Testis (tissue), 3 donors: ENCODE data around the gene YIPF7. TPM values are rescaled to one million over a fixed set of nuclear protein-coding genes. Genes with fewer than 3 reads are reported as not detected.

Source experiments
- DNase-seq: peaks from one replicate; pipeline ENCODE4 v3.0.0-alpha.2; 2019
- H3K27ac ChIP-seq, 2 donors: fragments of 200-600 bp; sonication (generic); one replicate each; pipeline ENCODE4 v1.5.1; 2019
- H3K27me3 ChIP-seq: fragments of 200-600 bp; sonication (generic); one replicate; pipeline ENCODE4 v1.5.1; 2019
- H3K36me3 ChIP-seq: fragments of 200-600 bp; sonication (generic); one replicate; pipeline ENCODE4 v1.5.1; 2017; ENCODE audit warnings: low read depth; ENCODE audit errors: missing control alignments
- H3K4me1 ChIP-seq: fragments of 200-600 bp; sonication (generic); one replicate; pipeline ENCODE4 v1.5.1; 2019
- H3K4me3 ChIP-seq, 2 donors: fragments of 200-600 bp; sonication (generic); one replicate each; pipeline ENCODE4 v1.5.1; 2017 to 2019
- H3K9me3 ChIP-seq: fragments of 200-600 bp; sonication (generic); one replicate; pipeline ENCODE4 v1.5.1; 2017
- CTCF ChIP-seq, 3 experiments: fragments of 450-650 bp in 2 of 3; fragments of 200-600 bp in 1 of 3; sonication (generic) in 1 of 3; IDR thresholded peaks; one replicate each; pipeline ENCODE4 v1.5.1; 2016 to 2019; ENCODE audit warnings: antibody characterized with exemption in 3 of 3, mild to moderate bottlenecking in 2 of 3, moderate library complexity in 1 of 3
- POLR2A ChIP-seq: fragments of 450-650 bp; IDR thresholded peaks from one replicate; pipeline ENCODE4 v1.6.1; 2017; ENCODE audit warnings: antibody characterized with exemption, mild to moderate bottlenecking, moderate library complexity
- WGBS, 2 donors: methylation state at CpG; one replicate each; pipeline ENCODE4 v1.1.5; 2018; 5-methylcytosine and 5-hydroxymethylcytosine counted together
- intact Hi-C: fragments of 100-400 bp; cut with DNase I; formaldehyde crosslinking; loops from one replicate; pipeline ENCODE4 v1.15.1; 2023; ENCODE audit warnings: low total_unique reads
- polyA plus RNA-seq: library from polyadenylated mRNA; stranded (reverse); fragments of 350-450 nt; fragmentation: Illumina TruSeq; extraction: RNeasy Lipid Tissue Mini Kit (QIAGEN cat#74804); gene quantifications from one replicate; pipeline ENCODE4 v1.2.3, GENCODE V29; 2014; ENCODE audit warnings: low read depth, low replicate concordance; ENCODE audit not compliant: insufficient read depth
- total RNA-seq, 2 donors: library from RNA; depleted of rRNA; stranded (reverse); fragments of >200 nt; gene quantifications; one replicate each; pipeline ENCODE4 v1.2.3, GENCODE V29; 2016

The YIPF7 gene
- total and polyA plus RNA-seq, 3 donors from 2014 or later = not detected

GRCh38 chr4:44616621-44617020 is 34.8 kb downstream of the YIPF7 start:
- no peak for TF ChIP-seq POLR2A
- H3K9me3 ChIP-seq = no peaks in the 10 kb centered on the region
- DNase-seq = no peak
- no peak overlapping the region for H3K4me3 ChIP-seq
- WGBS, 2 donors = 81 to 90% methylated on average over 1 of the region's 1 CpG
- no peaks in the 10 kb centered on the region for H3K36me3 ChIP-seq
- no peaks in the 10 kb centered on the region for H3K4me1 ChIP-seq
- intact Hi-C loops = no loop called here
- no peaks in the 10 kb centered on the region for H3K27me3 ChIP-seq
- H3K27ac ChIP-seq = no peak overlapping the region

GRCh38 chr4:44583393-44583792 is 68.0 kb downstream of the YIPF7 start:
- 94 to 97% methylated on average over 3 of the region's 3 CpGs for whole genome bisulfite sequencing, 2 donors
- H3K27me3 ChIP-seq = no peaks in the 10 kb centered on the region
- H3K36me3 ChIP-seq = no peaks in the 10 kb centered on the region
- DNase-seq = no peak
- intact Hi-C loops = no loop called here
- TF ChIP-seq CTCF (IDR thresholded peaks at IDR 0.05) (no peak), POLR2A (no peak)
- no peak overlapping the region for H3K4me3 ChIP-seq
- H3K4me1 ChIP-seq = no peaks in the 10 kb centered on the region
- no peaks in the 10 kb centered on the region for H3K9me3 ChIP-seq
- H3K27ac ChIP-seq = no peak overlapping the region

GRCh38 chr4:44580231-44580630 is 71.2 kb downstream of the YIPF7 start:
- Histone ChIP-seq H3K36me3 (no peaks in the 10 kb centered on the region), H3K4me1 (no peaks in the 10 kb centered on the region), H3K4me3 (no peak overlapping the region), H3K27ac (no peak overlapping the region), H3K27me3 (no peaks in the 10 kb centered on the region), H3K9me3 (no peaks in the 10 kb centered on the region)
- TF ChIP-seq POLR2A = no peak
- TF ChIP-seq CTCF (IDR thresholded peaks at IDR 0.05) = no peak
- intact Hi-C loops = no loop called here
- no peak for DNase-seq

- H3K27ac ChIP-seq = no peak overlapping the region
- H3K27me3 ChIP-seq = no peaks in the 10 kb centered on the region
- TF ChIP-seq POLR2A = no peak
- TF ChIP-seq CTCF (IDR thresholded peaks at IDR 0.05) = no peak
- WGBS, 2 donors = 0 to 86% methylated on average over 1 of the region's 1 CpG
- intact Hi-C loops = no loop called here
- DNase-seq = no peak
- H3K4me3 ChIP-seq = no peak overlapping the region
- no peaks in the 10 kb centered on the region for H3K9me3 ChIP-seq
- H3K4me1 ChIP-seq = no peaks in the 10 kb centered on the region
- H3K36me3 ChIP-seq = no peaks in the 10 kb centered on the region
These were observed 72.5 kb downstream of the YIPF7 start for GRCh38 chr4:44578954-44579353.

Other genes starting within 250 kb of the YIPF7 start
- 10 to 100 TPM in 1 of 2 donors, 1 to 10 TPM in 1; 4.0 to 13.6 TPM for gene KCTD8, start 202.8 kb downstream of the YIPF7 start, total RNA-seq
- 1.5 TPM for gene KCTD8, start 202.8 kb downstream of the YIPF7 start, polyA plus RNA-seq
- 10 to 100 TPM; 22.4 to 35.7 TPM for gene GUF1, start 26.8 kb upstream of the YIPF7 start, total RNA-seq
- gene GUF1, start 26.8 kb upstream of the YIPF7 start, polyA plus RNA-seq = 19.6 TPM
- gene GNPDA2, start 74.9 kb upstream of the YIPF7 start, total RNA-seq = 10 to 100 TPM; 14.1 to 16.4 TPM
- gene GNPDA2, start 74.9 kb upstream of the YIPF7 start, polyA plus RNA-seq = 18.2 TPM